ENCODE measurements around the gene FSCN2. TPM values are rescaled to one million over a fixed set of nuclear protein-coding genes. Genes with fewer than 3 reads are reported as not detected.

The FSCN2 gene
- total RNA-seq, 1 donor from 2014 or later: 5.6 TPM

- DNase-seq (ENCODE audit: low read depth) (no peak), FAIRE-seq (no peak)
- Histone ChIP-seq H2AFZ (ENCODE audit: low read depth, low read length) (no peak overlapping the region), H3K4me1 (ENCODE audit: insufficient read depth, low read length) (peaks cover 4% of the 10 kb centered on the region), H3K79me2 (ENCODE audit: insufficient read depth, low read length) (no peaks in the 10 kb centered on the region), H3K4me3 (ENCODE audit: insufficient read depth, low read depth, low read length) (no peak overlapping the region), H4K20me1 (ENCODE audit: insufficient read depth, low read length) (peaks cover 16% of the 10 kb centered on the region), H3K36me3 (ENCODE audit: insufficient read depth, low read length) (no peaks in the 10 kb centered on the region), H3K27ac (ENCODE audit: low read depth, low read length) (no peak overlapping the region), H3K27me3 (ENCODE audit: insufficient read depth, low read length) (peaks cover 9% of the 10 kb centered on the region), H3K9ac (ENCODE audit: low read length) (no peak overlapping the region), H3K4me2 (ENCODE audit: low read length) (no peak overlapping the region), H3K9me3 (ENCODE audit: insufficient read depth, low read depth, low read length) (no peaks in the 10 kb centered on the region)
- H3K4me1 Mint-ChIP-seq (ENCODE audit: low read depth, unreplicated experiment): no peaks in the 10 kb centered on the region
- H3K36me3 Mint-ChIP-seq (ENCODE audit: low read depth, unreplicated experiment): no peaks in the 10 kb centered on the region
- no peak overlapping the region for H3K27ac Mint-ChIP-seq (ENCODE audit: unreplicated experiment)
- no peak overlapping the region for H3K4me3 Mint-ChIP-seq (ENCODE audit: unreplicated experiment)
- no peaks in the 10 kb centered on the region for H3K9me3 Mint-ChIP-seq (ENCODE audit: unreplicated experiment)
- no peak for TF ChIP-seq EZH2 (IDR thresholded peaks at IDR 0.05; ENCODE audit: insufficient read depth, low read length)
- TF ChIP-seq, protein P1, sequence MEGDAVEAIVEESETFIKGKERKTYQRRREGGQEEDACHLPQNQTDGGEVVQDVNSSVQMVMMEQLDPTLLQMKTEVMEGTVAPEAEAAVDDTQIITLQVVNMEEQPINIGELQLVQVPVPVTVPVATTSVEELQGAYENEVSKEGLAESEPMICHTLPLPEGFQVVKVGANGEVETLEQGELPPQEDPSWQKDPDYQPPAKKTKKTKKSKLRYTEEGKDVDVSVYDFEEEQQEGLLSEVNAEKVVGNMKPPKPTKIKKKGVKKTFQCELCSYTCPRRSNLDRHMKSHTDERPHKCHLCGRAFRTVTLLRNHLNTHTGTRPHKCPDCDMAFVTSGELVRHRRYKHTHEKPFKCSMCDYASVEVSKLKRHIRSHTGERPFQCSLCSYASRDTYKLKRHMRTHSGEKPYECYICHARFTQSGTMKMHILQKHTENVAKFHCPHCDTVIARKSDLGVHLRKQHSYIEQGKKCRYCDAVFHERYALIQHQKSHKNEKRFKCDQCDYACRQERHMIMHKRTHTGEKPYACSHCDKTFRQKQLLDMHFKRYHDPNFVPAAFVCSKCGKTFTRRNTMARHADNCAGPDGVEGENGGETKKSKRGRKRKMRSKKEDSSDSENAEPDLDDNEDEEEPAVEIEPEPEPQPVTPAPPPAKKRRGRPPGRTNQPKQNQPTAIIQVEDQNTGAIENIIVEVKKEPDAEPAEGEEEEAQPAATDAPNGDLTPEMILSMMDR (IDR thresholded peaks at IDR 0.05; ENCODE audit: insufficient read depth, low read depth, low read length): no peak
- H3K27me3 Mint-ChIP-seq (ENCODE audit: low read depth, unreplicated experiment): no peaks in the 10 kb centered on the region
Observed at GRCh38 chr17:81538651-81539570, 10.7 kb downstream of the FSCN2 start.

GRCh38 chr17:81539571-81539900 lies 11.4 kb downstream of the FSCN2 start:
- DNase-seq (ENCODE audit: low read depth): no peak
- Mint-ChIP-seq H3K36me3 (ENCODE audit: low read depth, unreplicated experiment) (no peaks in the 10 kb centered on the region), H3K9me3 (ENCODE audit: unreplicated experiment) (no peaks in the 10 kb centered on the region), H3K4me1 (ENCODE audit: low read depth, unreplicated experiment) (no peaks in the 10 kb centered on the region), H3K4me3 (ENCODE audit: unreplicated experiment) (no peak overlapping the region), H3K27ac (ENCODE audit: unreplicated experiment) (no peak overlapping the region), H3K27me3 (ENCODE audit: low read depth, unreplicated experiment) (no peaks in the 10 kb centered on the region)
- Histone ChIP-seq H3K36me3 (ENCODE audit: insufficient read depth, low read length) (no peaks in the 10 kb centered on the region), H3K9ac (ENCODE audit: low read length) (no peak overlapping the region), H2AFZ (ENCODE audit: low read depth, low read length) (no peak overlapping the region), H3K27ac (ENCODE audit: low read depth, low read length) (no peak overlapping the region), H3K4me2 (ENCODE audit: low read length) (no peak overlapping the region), H3K9me3 (ENCODE audit: insufficient read depth, low read depth, low read length) (no peaks in the 10 kb centered on the region), H3K27me3 (ENCODE audit: insufficient read depth, low read length) (peaks cover 9% of the 10 kb centered on the region), H4K20me1 (ENCODE audit: insufficient read depth, low read length) (peaks cover 19% of the 10 kb centered on the region), H3K4me1 (ENCODE audit: insufficient read depth, low read length) (peaks cover 4% of the 10 kb centered on the region), H3K4me3 (ENCODE audit: insufficient read depth, low read depth, low read length) (no peak overlapping the region), H3K79me2 (ENCODE audit: insufficient read depth, low read length) (no peaks in the 10 kb centered on the region)
- TF ChIP-seq, protein P1 (IDR thresholded peaks at IDR 0.05; ENCODE audit: insufficient read depth, low read depth, low read length): no peak
- TF ChIP-seq EZH2 (IDR thresholded peaks at IDR 0.05; ENCODE audit: insufficient read depth, low read length): no peak
- FAIRE-seq: no peak

Measured in astrocyte (in vitro differentiated cells and primary cell).